HG03175 (cell line): ENCODE data around the gene SYNGR1.

Experiments
- ATAC-seq: cut with Tn5 transposase; IDR thresholded peaks from one replicate; pipeline ENCODE4 v1.9.1; 2021; ENCODE audit warnings: mild to moderate bottlenecking, moderate library complexity; ENCODE audit not compliant: unreplicated experiment

SYNGR1 gene

GRCh38 chr22:39349967-39350726 lies at the start of gene SYNGR1:
TSS of gene SYNGR1 (plus strand) at chr22:39349991. CDS start at chr22:39350011, 20 bp downstream.
- ATAC-seq, result no peak

DNA sequence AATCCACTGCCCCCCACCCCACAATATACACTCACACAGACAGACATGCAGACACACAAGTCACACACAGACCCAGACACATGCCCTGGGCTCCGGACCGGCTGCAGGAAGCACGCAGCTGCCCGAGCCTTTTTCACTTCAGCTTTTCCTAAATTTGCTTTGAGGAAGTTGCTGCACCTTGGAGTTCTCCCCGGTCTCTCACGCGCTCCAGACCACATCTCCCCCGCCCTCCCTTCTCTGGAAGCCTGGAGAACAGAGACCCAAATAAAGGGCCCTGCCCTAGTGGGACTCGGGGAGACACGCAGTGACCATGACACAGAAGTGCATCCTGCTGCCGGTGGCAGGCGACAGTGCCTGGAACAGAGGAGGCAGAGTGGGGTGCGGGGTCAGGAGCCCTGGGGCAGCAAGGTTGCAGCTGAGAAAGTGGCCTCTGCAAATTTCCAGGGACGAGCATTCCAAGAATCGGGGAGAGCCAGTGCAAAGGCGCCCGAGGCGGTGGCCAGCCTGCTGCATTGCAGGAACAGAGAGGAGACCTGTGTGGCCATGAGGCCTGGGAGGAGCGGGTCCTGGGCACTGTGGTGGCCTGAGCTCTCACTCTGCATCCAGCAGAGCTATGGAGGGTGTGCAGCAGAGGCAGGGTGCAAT lies 49.5 kb upstream of the SYNGR1 start:
- no peak for ATAC-seq

DNA sequence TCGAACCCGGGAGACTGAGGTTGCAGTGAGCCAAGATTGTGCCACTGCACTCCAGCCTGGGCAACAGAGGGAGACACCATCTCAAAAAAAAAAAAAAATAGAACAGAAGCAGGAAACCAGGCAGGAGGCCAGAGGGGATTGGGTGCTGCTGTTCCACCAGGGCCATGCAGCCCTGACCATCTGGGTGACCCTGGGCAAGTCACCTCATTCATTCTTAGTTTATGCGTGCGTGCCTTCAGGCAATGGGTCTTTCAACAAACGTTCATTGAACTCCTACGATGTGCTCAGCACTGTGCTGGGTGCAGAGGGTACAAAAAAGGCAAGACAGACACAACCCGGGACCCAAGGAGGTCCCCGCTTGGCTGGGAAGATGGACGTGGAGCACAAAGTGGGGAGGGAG lies 48.7 kb upstream of the SYNGR1 start:
- ATAC-seq, result no peak

- no peak for ATAC-seq
Observed at GRCh38 chr22:39301926-39302325, 47.9 kb upstream of the SYNGR1 start.

GRCh38 chr22:39302431-39302960 lies 47.3 kb upstream of the SYNGR1 start:
- no peak for ATAC-seq

GRCh38 chr22:39303358-39303757 lies 46.4 kb upstream of the SYNGR1 start:
- no peak for ATAC-seq

- no peak for ATAC-seq
Observed at GRCh38 chr22:39303892-39304671, 45.7 kb upstream of the SYNGR1 start.

DNA sequence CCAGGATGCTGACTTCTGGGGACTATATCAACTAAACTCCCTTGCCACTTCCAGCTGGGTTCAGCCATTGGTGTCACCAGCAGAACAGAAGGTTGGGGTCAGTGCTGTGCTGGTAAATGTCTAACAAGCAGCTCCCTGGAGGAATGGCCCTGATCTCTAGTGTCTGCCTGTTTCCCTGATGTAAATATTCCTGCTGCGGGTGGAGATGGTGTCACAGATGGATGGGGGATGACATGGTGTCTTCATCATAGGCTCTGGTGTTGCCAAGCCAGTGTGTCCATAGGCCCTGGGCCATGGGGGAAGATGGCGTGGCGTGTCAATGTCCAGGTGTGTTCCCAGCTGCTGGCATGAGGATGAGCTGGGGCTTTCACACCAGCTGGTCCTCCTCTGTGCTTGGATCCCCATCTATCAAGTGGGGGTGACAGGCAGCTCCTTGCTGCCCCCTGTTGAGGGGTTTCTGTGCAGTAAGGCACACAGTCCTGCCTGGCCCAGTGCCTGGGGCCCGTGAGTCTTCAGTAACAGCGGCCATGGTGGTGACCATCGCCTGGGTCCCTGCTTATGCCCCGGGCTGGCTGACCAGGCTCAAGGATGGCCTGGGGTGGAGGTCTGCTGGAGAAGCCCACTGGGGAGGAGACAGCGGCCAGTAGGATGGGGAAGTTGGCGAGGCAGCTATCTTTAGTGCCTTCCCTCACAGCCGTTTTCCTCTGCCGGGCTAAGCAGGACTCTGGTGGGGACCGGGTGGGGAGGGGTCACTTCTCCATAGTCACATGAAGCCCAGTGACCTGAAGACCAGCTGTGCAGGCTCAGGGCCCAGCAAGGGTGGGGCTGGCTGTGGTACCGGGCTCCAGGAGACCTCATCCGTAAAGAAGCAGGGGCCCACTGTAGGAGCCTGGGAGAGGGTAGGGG lies 43.1 kb upstream of the SYNGR1 start:
- ATAC-seq, result no peak

DNA sequence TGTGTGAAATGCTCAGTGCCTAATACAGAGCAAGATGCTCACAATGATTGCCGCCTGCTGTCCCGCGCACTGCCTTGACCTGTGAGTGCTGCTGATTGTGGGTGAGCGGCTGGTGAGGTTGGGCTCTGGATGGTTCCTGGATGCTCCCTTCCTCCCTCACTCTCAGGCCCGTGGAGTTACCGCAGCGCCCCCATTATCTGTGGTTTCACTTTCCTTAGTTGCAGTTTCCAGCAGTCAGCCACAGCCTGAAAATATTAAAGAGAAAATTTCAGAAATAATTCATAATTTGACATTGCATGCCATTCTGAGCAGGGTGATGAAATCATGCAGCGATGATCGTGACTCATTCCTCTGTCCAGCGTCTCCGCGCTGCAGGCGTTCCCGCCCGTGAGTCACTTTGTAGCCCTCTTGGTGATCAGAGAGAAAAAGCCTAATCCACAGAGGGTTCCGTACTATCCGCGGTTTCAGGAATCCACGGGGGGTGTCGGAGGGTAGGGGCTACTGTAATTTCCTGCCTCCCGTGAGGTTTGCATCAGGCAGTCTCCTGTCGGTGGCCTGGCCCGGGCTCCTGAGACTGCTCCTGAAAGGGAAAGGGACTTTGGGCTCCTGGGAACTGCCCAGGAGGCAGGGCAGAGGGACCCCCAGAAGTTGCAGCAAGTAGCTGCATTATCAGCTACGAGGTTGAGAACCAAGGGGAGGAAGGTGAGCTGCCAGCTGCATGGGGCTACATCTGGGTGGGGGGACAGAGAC lies 41.0 kb upstream of the SYNGR1 start:
- no peak for ATAC-seq

DNA sequence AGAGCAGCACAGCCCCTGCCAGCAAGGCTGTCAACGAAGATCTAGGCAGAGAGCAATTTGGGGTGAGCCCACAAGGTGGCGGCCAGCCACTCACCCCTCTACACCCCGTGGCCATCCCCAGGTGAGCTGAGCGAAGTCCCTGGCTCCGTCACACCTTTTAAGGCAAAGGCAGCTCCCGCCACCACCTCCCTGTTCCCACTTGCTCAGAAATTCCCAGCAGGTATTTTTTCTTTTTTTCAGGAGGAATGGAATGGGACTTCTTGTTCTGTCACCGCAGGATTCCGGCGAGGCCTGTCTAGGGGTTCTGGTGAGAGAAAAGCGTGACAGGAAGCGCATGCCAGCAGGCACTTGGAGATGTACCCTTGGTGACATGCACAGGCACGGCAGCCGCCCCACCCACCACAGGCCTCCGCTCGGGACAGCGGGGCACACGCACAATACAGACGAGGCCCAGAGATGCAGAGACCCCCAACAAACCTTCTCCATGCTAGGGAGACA lies 40.4 kb upstream of the SYNGR1 start:
- no peak for ATAC-seq

DNA sequence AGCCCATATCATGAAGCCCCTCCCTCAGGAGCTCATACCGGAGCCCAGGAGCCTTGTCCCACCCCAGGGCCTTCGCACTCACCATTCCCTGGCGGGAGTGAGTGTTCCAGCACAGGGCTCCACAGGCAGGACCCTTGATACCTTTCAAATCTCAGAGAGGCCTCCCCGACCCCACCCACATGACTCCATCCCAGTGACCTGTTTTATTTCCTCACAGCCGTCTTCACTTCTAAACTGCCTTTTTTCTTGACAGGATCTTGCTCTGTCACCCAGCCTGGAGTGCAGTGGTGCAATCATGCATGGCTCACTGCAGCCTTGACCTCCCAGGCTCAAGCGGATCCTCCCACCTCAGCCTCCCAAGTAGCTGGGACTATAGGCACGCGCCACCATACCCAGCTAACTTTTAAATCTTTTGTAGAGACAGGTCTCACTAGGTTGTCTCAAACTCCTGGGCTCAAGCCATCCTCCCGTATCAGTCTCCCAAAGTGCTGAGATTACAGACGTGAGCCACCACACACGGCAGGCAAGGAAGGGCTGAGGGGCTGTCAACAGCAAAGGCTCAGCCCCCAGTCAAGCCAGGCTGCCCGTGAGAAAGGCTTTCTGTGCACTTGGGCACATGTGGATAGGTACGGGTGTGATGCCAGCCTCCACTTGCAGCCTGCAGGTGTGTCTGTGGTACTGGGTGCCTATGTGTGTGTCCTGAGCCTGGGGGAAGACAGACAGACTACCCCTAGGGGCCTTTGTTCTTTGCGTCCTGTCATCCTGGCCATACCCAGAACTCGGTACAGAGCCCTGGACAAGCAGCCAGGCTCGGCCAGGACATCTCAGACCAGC lies 39.7 kb upstream of the SYNGR1 start:
- ATAC-seq, result no peak

DNA sequence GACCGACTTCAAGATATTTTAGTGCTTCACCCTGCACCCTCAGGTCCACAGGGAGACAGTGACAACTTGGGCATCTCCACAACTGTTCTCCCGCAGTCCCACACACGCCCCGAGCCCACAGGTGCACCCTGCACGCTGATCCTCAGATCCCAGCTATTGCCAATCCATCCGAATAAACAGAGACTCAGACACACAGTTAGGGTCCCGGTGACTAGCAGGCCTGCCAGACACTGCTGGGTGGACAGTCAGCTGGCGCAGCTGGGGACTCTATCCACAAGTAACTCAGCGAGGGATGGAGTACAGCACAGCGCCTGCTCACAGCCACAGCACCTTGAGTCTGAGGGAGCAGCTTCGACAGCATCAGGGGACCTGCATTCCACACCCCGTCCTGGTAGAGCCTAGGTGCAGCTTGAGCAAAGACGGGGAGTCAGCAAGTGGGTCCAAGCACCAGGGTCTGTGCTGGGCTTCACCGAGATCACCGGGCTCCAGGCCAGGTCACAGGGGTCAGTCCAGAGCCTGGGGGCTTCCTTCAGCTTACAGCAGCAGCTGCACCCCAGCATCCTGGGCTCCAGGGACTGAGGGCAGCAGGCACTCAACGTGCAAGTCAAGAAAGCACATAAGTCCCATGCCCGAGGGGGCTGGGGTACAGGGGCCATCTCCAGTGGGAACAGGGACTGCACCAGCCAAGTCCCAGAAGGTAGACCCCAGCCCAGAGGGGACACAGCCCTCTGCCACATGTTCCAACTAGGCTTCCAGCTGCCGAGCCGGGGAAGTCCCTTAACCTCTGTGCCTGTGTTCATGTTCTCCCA lies 38.0 kb upstream of the SYNGR1 start:
- ATAC-seq, result no peak

- no peak for ATAC-seq
Observed at GRCh38 chr22:39312410-39312809, 37.4 kb upstream of the SYNGR1 start.

DNA sequence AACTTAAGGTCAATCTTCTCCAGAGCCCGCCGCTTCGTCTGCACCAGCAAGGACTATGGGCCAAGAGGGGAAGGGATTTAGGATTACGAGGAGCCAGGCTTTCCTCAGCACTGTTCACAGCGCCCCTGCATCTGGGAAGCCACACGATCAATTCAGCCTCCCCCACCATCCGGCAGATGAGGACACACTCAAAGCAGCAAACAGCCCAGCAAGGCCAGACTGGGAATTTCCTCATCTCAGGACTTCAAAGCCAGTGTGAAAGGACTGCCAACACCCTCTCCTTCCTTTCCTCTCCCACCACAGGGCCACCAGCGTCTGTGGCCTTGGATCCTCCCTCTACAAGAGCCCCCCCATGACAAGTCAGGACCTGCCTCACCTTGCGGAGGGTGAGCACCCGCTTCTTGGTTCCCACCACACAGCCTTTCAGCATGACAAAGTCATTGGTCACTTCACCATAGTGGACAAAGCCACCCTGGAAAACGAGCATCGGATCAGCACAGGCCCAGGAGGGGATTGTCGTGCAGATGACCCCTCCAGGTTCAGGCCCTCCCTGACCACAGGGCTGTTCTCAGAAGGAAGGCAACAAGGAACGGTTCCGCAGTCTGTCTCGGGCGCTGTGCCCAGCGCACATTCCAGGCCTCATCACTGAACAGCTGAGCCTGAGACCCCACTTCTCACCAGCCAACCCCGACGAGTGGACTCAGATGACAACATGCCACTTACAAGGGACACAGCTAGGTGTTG lies 36.4 kb upstream of the SYNGR1 start:
- ATAC-seq, result no peak

DNA sequence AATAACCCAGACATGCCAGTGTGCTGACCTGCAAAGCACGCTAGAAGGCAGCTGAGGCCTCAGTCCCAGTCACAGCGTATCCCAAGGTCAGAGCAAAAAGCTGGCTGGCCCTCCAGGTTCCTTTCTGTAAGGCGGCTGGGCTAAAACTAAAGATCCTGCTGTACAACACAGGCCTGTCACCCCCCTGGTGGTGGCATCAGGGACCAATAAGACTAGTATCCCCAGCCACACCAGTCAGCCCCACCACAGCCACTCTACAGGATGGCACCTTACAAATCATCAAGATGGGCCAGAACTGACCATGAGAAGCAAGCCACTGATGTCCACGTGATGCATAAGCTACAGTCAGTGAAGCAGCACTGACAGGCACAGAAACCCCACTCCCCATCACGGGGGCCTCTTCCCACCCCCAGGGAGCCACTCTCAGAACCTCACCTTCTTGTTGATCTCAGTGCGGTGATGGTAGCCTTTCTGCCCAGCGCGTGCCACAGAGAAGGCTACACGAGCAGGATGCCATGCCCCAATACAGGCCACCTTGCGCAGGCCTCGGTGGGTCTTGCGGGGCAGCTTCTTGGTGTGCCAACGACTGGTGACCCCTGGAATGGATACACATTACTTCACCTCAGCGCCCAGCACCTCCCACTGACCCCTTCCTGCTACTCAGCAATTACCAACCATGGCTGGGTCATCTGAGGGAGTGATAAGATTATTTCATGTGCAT lies 35.4 kb upstream of the SYNGR1 start:
- no peak for ATAC-seq

GRCh38 chr22:39315389-39315788 lies 34.4 kb upstream of the SYNGR1 start:
- no peak for ATAC-seq
